Left lung (tissue), 10 donors: ENCODE measurements around the gene SDK1. TPM values are rescaled to one million over a fixed set of nuclear protein-coding genes. Genes with fewer than 3 reads are reported as not detected.
"Not testable (repeated sequence)": the region's sequence is repeated elsewhere in the genome, so short reads cannot be mapped to it uniquely, and the experiment has no call there.

Experiments
- ATAC-seq: fragments of 200-7000 bp; cut with Tn5 transposase; one replicate; pipeline ENCODE4 v1.9.1; 2020; ENCODE audit warnings: moderate library complexity
- DNase-seq, 4 donors: peaks; one replicate each; pipeline ENCODE4 v3.0.0-alpha.2; 2013 to 2020
- H3K27ac ChIP-seq, 2 donors: fragments of 200-600 bp; sonication (generic) in 1 of 2; one replicate each; pipeline versions ENCODE4 v1.5.0 to v1.8.0; 2020 to 2021
- H3K27me3 ChIP-seq, 2 donors: fragments of 200-600 bp; sonication (generic) in 1 of 2; one replicate each; pipeline versions ENCODE4 v1.5.0 to v1.8.0; 2020 to 2021
- H3K36me3 ChIP-seq, 2 donors: fragments of 200-600 bp; sonication (generic) in 1 of 2; one replicate each; pipeline versions ENCODE4 v1.5.0 to v1.8.0; 2020 to 2021
- H3K4me1 ChIP-seq, 2 donors: fragments of 200-600 bp; one replicate each; pipeline ENCODE4 v1.8.0; 2021
- H3K4me3 ChIP-seq, 2 donors: fragments of 200-600 bp; sonication (generic) in 1 of 2; one replicate each; pipeline versions ENCODE4 v1.5.0 to v1.8.0; 2020 to 2021; ENCODE audit warnings: mild to moderate bottlenecking in 1 of 2
- H3K9me3 ChIP-seq, 2 donors: fragments of 200-600 bp; sonication (generic) in 1 of 2; one replicate each; pipeline versions ENCODE4 v1.5.0 to v1.8.0; 2020 to 2021
- intact Hi-C, 2 donors: fragments of 100-400 bp; cut with DNase I; formaldehyde crosslinking; loops; one replicate each; pipeline versions ENCODE4 v1.11.2 to v1.14.2; 2022
- polyA plus RNA-seq, 6 donors: library from polyadenylated mRNA; unstranded; fragments of 120-200 nt; gene quantifications; one replicate each; pipeline ENCODE4 v1.2.1, GENCODE V29; 2013; ENCODE audit not compliant: insufficient read length in 6 of 6
- total RNA-seq, 2 donors: library from RNA; stranded (reverse); fragmentation: NEBNext Ultra II Directional; extraction: Animal tissue kit (Norgen Biotek cat#: 25700); gene quantifications; one replicate each; pipeline ENCODE4 v1.2.1, GENCODE V29; 2021
- TF ChIP-seq, protein P1 (sequence below), 2 donors: fragments of 200-600 bp; sonication (generic) in 1 of 2; IDR thresholded peaks; one replicate each; pipeline versions ENCODE4 v1.5.0 to v1.8.0; 2021; ENCODE audit warnings: antibody characterized with exemption in 2 of 2
- donor health status: DM: no; HTN: yes; CAD: no.
- donor health status: DM: no; HTN: no; CAD: no.

SDK1 gene
- total and polyA plus RNA-seq, 8 donors = 5.5 to 17.6 (median 13.0) TPM

DNA sequence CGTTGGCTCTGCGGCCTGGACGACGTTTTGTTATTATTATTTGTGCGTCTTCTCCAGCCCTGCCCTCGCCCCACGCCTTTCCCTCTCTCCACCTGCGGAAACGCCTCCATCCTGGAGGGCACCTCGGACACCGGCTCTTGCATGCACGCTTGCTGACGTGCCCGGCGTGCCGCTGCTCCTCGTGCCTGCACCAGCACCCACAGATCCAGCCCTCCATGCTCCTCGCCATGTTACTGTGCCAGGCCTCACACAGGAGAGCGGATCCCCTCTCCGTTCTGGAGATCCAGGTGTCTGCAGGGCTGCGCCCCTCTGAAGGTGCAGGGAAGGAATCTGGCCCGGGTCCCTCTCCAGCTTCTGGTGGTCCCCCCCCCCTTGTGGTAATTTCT lies 1007.1 kb downstream of the SDK1 start:
- TF ChIP-seq, protein P1, sequence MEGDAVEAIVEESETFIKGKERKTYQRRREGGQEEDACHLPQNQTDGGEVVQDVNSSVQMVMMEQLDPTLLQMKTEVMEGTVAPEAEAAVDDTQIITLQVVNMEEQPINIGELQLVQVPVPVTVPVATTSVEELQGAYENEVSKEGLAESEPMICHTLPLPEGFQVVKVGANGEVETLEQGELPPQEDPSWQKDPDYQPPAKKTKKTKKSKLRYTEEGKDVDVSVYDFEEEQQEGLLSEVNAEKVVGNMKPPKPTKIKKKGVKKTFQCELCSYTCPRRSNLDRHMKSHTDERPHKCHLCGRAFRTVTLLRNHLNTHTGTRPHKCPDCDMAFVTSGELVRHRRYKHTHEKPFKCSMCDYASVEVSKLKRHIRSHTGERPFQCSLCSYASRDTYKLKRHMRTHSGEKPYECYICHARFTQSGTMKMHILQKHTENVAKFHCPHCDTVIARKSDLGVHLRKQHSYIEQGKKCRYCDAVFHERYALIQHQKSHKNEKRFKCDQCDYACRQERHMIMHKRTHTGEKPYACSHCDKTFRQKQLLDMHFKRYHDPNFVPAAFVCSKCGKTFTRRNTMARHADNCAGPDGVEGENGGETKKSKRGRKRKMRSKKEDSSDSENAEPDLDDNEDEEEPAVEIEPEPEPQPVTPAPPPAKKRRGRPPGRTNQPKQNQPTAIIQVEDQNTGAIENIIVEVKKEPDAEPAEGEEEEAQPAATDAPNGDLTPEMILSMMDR (IDR thresholded peaks at IDR 0.05) = no peak
- intact Hi-C loops = no loop called here
- H3K4me1 ChIP-seq = no peaks in the 10 kb centered on the region
- H3K27me3 ChIP-seq = no peaks in the 10 kb centered on the region
- DNase-seq = no peak
- no peak for ATAC-seq
- H3K27ac ChIP-seq = no peak overlapping the region
- no peaks in the 10 kb centered on the region for H3K36me3 ChIP-seq
- H3K9me3 ChIP-seq = peaks cover 0 to 2% of the 10 kb centered on the region in 2 donors
- H3K4me3 ChIP-seq = no peak overlapping the region

DNA sequence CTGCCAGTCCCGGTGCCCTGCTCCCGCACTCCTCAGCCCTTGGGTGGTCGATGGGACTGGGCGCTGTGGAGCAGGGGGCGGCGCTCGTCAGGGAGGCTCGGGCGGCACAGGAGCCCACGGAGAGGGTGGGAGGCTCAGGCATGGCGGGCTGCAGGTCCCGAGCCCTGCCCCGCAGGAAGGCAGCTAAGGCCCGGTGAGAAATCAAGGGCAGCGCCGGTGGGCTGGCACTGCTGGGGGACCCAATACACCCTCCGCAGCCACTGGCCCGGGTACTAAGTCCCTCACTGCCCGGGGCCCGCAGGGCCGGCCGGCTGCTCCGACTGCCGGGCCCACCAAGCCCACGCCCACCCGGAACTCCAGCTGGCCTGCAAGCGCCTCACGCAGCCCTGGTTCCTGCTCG lies 1012.9 kb downstream of the SDK1 start:
- not testable (repeated sequence) for DNase-seq, ATAC-seq

DNA sequence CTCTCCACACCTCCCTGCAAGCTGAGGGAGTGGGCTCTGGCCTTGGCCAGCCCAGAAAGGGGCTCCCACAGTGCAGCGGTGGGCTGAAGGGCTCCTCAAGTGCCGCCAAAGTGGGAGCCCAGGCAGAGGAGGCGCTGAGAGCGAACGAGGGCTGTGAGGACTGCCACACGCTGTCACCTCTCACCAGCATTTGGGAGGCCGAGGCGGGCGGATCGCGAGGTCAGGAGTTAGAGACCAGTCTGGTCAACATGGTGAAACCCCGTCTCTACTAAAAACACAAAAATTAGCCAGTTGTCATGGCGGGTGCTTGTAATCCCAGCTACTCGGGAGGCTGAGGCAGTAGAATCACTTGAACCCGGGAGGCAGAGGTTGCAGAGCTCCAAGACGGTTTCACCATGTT lies 1013.3 kb downstream of the SDK1 start:
- H3K9me3 ChIP-seq = peaks cover 0 to 11% of the 10 kb centered on the region in 2 donors
- H3K27me3 ChIP-seq, DNase-seq, H3K36me3 ChIP-seq, ATAC-seq, H3K4me1 ChIP-seq, H3K4me3 ChIP-seq, H3K27ac ChIP-seq, intact Hi-C loops: not testable (repeated sequence)

More for the DNA sequence above, 1012.9 kb downstream of the SDK1 start:
- intact Hi-C loops, H3K27ac ChIP-seq, H3K4me1 ChIP-seq, H3K36me3 ChIP-seq, H3K4me3 ChIP-seq, H3K27me3 ChIP-seq: not testable (repeated sequence)
- peaks cover 0 to 11% of the 10 kb centered on the region in 2 donors for H3K9me3 ChIP-seq
